ENCODE data around the gene DIO1.
"Not testable (repeated sequence)": the region's sequence is repeated elsewhere in the genome, so short reads cannot be mapped to it uniquely, and the experiment has no call there.

Gene DIO1

GRCh38 chr1:53868565-53868964, 25.4 kb upstream of the DIO1 start:
- CTCF ChIA-PET, result interaction anchor here (0.6 to 2.9 kb wide), 4 partner anchors 8 to 556 kb away, joined by 3 to 10 read pairs (median 4); no protein-coding TSS in a partner anchor

DNA sequence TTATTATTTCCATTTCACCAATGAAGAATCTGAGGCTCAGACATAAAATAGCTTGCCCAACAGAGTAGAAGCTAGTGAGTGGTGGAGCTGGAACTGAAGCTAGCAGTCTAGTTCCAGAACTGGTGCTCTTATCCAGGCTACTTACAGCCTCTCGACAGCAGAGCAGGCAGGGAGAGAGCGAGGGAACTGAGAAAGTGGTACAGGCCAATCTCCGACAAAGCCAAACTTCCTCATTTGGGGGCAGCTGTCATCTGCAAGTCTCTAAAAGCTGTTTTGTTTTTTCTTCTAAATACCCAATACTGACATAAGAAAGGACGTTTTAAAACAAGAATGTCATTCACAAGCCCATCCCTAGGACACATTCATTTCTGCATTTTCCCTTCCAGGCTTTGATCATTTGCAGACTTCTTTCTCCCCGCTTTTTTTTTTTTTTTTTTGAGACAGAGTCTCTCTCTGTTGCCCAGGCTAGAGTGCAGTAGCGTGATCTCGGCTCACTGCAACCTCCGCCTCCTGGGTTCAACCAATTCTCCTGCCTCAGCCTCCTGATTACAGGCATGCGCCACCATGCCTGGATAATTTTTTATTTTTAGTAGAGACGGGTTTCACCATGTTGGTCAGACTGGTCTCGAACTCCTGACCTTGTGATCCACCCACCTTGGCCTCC, 24.4 kb upstream of the DIO1 start:
- ChIA-PET CTCF (interaction anchor here (1.3 to 2.9 kb wide), 2 partner anchors 9 kb away, joined by 5 to 10 read pairs; no protein-coding TSS in a partner anchor), POLR2A (ENCODE audit: low non-redundant PET) (no interaction called here)
- no peak for TF ChIP-seq CTCF (conservative IDR thresholded peaks at IDR 0.05; ENCODE audit: low read depth)
- H3K27ac ChIP-seq, result no peak overlapping the region
- DNase-seq (ENCODE audit: low spot score), result no peak

More at GRCh38 chr1:53868565-53868964, 25.4 kb upstream of the DIO1 start:
- no peak for DNase-seq (ENCODE audit: low spot score)
- no peak overlapping the region for H3K27ac ChIP-seq
- TF ChIP-seq CTCF (conservative IDR thresholded peaks at IDR 0.05; ENCODE audit: low read depth), result no peak
- POLR2A ChIA-PET (ENCODE audit: low non-redundant PET), result no interaction called here

GRCh38 chr1:53871221-53871620, 22.8 kb upstream of the DIO1 start:
- POLR2A ChIA-PET (ENCODE audit: low non-redundant PET), result no interaction called here
- H3K27ac ChIP-seq, result no peak overlapping the region
- no peak for DNase-seq (ENCODE audit: low spot score)
- TF ChIP-seq CTCF (conservative IDR thresholded peaks at IDR 0.05; ENCODE audit: low read depth), result no peak
- CTCF ChIA-PET, result interaction anchor here (2.9 kb wide), 1 partner anchor 11 kb away, joined by 10 read pairs; no protein-coding TSS in a partner anchor

DNA sequence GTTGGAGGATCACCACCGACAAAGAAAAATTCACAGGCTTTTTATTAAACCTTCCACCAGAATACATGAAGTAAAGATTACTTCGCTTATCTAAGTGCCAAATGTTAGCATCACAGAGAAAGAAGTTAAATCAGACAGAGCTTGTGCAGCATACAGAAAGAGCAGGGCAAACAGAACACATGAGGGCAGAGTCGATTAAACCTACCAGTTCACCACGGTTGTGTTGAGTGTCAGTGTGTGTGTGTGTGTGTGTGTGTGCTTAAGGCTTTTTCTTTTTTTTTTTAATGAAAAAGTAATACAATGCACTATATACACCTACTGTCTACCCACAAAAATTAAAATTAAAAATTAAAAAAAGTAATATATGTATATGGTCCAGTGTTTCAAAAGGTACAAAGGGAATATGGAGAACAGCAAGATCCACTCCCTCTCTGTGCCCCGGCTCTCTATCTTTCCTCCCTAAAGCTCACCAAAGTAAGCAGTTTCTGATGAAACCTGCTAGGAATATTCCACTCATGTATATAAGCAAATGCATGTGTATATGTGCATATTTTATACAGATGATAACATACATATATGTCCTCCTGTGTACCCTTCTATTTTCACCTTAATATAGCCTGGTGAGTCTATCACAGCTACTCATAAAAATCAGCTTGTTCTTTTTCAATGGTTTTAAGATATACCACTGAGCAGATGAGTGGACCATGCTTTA, 22.1 kb upstream of the DIO1 start:
- no peak for TF ChIP-seq CTCF (conservative IDR thresholded peaks at IDR 0.05; ENCODE audit: low read depth)
- ChIA-PET CTCF (no interaction called here), POLR2A (ENCODE audit: low non-redundant PET) (interaction anchor here (0.6 kb wide), 1 partner anchor 707 kb away, joined by 3 read pairs; no protein-coding TSS in a partner anchor)
- H3K27ac ChIP-seq, result no peak overlapping the region
- no peak for DNase-seq (ENCODE audit: low spot score)

GRCh38 chr1:53875150-53875549, 18.8 kb upstream of the DIO1 start:
- POLR2A ChIA-PET (ENCODE audit: low non-redundant PET); DNase-seq (ENCODE audit: low spot score); H3K27ac ChIP-seq: not testable (repeated sequence)
- CTCF ChIA-PET, result interaction anchor here (0.6 kb wide), 1 partner anchor 85 kb away, joined by 3 read pairs; no protein-coding TSS in a partner anchor

- POLR2A ChIA-PET (ENCODE audit: low non-redundant PET), result interaction anchor here (0.7 kb wide), 1 partner anchor 14 kb away, joined by 7 read pairs; no protein-coding TSS in a partner anchor
- no peak overlapping the region for H3K27ac ChIP-seq
- DNase-seq (ENCODE audit: low spot score), result peak; percentile 57
- CTCF ChIA-PET, result interaction anchor here (0.6 to 2.2 kb wide), 16 partner anchors 10 to 547 kb away, joined by 3 to 23 read pairs (median 4); partner anchors contain the start of genes IFT25 and LRRC42
- TF ChIP-seq CTCF (conservative IDR thresholded peaks at IDR 0.05; ENCODE audit: low read depth), result peak; percentile 74
These were observed 15.4 kb upstream of the DIO1 start for GRCh38 chr1:53878492-53879105.

DNA sequence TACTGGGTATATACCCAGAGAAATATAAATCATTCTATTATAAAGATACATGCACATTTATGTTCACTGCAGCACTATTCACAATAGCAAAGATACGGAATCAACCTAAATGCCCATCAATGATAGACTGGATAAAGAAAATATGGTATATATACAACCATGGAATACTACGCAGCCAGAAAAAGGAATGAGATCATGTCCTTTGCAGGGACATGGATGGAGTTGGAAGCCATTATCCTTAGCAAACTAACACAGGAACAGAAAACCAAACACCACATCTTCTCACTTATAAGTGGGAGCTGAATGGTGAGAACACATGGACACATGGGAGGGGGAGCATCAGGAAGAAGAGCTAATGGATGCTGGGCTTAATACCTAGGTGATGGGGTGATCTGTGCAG, 12.1 kb upstream of the DIO1 start:
- H3K27ac ChIP-seq; DNase-seq (ENCODE audit: low spot score); POLR2A ChIA-PET (ENCODE audit: low non-redundant PET): not testable (repeated sequence)
- CTCF ChIA-PET, result interaction anchor here (0.6 kb wide), 1 partner anchor 196 kb away, joined by 3 read pairs; no protein-coding TSS in a partner anchor

- H3K27ac ChIP-seq; DNase-seq (ENCODE audit: low spot score); POLR2A ChIA-PET (ENCODE audit: low non-redundant PET): not testable (repeated sequence)
- CTCF ChIA-PET, result interaction anchor here (1.5 kb wide), 1 partner anchor 76 kb away, joined by 5 read pairs; no protein-coding TSS in a partner anchor
These were observed 10.4 kb upstream of the DIO1 start for GRCh38 chr1:53883600-53883999.

All from RWPE1 (cell line).